IMR-90 (cell line): ENCODE measurements around the gene AQP7. TPM values are rescaled to one million over a fixed set of nuclear protein-coding genes. Genes with fewer than 3 reads are reported as not detected.

Experiments used
- ATAC-seq: fragments of 200-7000 bp; cut with Tn5 transposase; 2 replicates; pipeline ENCODE4 v1.9.1; 2020; ENCODE audit warnings: low read depth, mild to moderate bottlenecking, moderate library complexity
- BruUV-seq: library from RNA; stranded (reverse); fragments of 400-500 nt; replicated peaks from 2 replicates; lab custom pipeline; 2021; lab: Mats Ljungman, UMichigan
- CTCF ChIA-PET: fragments of 300-600 bp; formaldehyde crosslinking; extraction: SDS; loops from one replicate; lab custom pipeline; 2021; ENCODE audit warnings: antibody characterized with exemption; lab: Yijun Ruan, JAX
- POLR2A ChIA-PET: fragments of 300-600 bp; sonication (Branson Sonifier 250); formaldehyde crosslinking; loops from one replicate; lab custom pipeline; 2022; ENCODE audit warnings: antibody characterized with exemption; ENCODE audit not compliant: unreplicated experiment; lab: Charles Lee
- DNase-seq: peaks from one replicate; pipeline ENCODE4 v3.0.0; 2013
- H2AFZ ChIP-seq: replicated peaks from 2 replicates; pipeline ENCODE3; 2013; ENCODE audit warnings: low read length, mild to moderate bottlenecking; ENCODE audit not compliant: poor library complexity
- H2AK5ac ChIP-seq: 2 replicates; pipeline ENCODE4 v1.6.1; 2013; ENCODE audit warnings: low read depth, low read length, inconsistent platforms
- H2AK9ac ChIP-seq: replicated peaks from 2 replicates; pipeline ENCODE3; 2013; ENCODE audit warnings: mild to moderate bottlenecking, low read depth, low read length, moderate library complexity; ENCODE audit not compliant: poor library complexity
- H2BK120ac ChIP-seq: 2 replicates; pipeline ENCODE4 v1.6.1; 2013; ENCODE audit warnings: low read depth, low read length, inconsistent platforms
- H2BK15ac ChIP-seq: 3 replicates; pipeline ENCODE4 v1.6.1; 2013; ENCODE audit warnings: low read depth, low read length, inconsistent platforms
- H2BK20ac ChIP-seq: 2 replicates; pipeline ENCODE4 v1.6.1; 2013; ENCODE audit warnings: low read depth, mild to moderate bottlenecking, inconsistent platforms, low read length, moderate library complexity
- H2BK5ac ChIP-seq: 2 replicates; pipeline ENCODE4 v1.6.1; 2013; ENCODE audit warnings: mild to moderate bottlenecking, low read depth, low read length, inconsistent platforms; ENCODE audit not compliant: poor library complexity, severe bottlenecking
- H3K14ac ChIP-seq: replicated peaks from 2 replicates; pipeline ENCODE4 v1.6.1; 2013; ENCODE audit warnings: low read depth, low read length, inconsistent platforms
- H3K18ac ChIP-seq: 2 replicates; pipeline ENCODE4 v1.6.1; 2013; ENCODE audit warnings: low read depth, low read length, control low read depth
- H3K23ac ChIP-seq: 2 replicates; pipeline ENCODE4 v1.6.1; 2013; ENCODE audit warnings: low read depth, low read length, inconsistent platforms
- H3K27ac ChIP-seq: 2 replicates; pipeline ENCODE4 v1.5.1; 2013; ENCODE audit warnings: mild to moderate bottlenecking, control low read depth, low read length; ENCODE audit not compliant: insufficient read depth
- H3K27me3 ChIP-seq: 2 replicates; pipeline ENCODE4 v1.6.1; 2013; ENCODE audit warnings: low read length; ENCODE audit not compliant: control insufficient read depth, insufficient read depth
- H3K36me3 ChIP-seq: 2 replicates; pipeline ENCODE4 v1.6.1; 2013; ENCODE audit warnings: low read length, mixed read lengths; ENCODE audit not compliant: control insufficient read depth, insufficient read depth
- H3K4ac ChIP-seq: 2 replicates; pipeline ENCODE4 v1.6.1; 2013; ENCODE audit warnings: low read depth, low read length, inconsistent platforms
- H3K4me1 ChIP-seq: 2 replicates; pipeline ENCODE4 v1.6.1; 2013; ENCODE audit warnings: low read length, mixed read lengths; ENCODE audit not compliant: control insufficient read depth, insufficient read depth
- H3K4me2 ChIP-seq: 2 replicates; pipeline ENCODE4 v1.6.1; 2013; ENCODE audit warnings: low read depth, mild to moderate bottlenecking, control low read depth, low read length, moderate library complexity
- H3K4me3 ChIP-seq: 2 replicates; pipeline ENCODE4 v1.5.1; 2013; ENCODE audit warnings: low read depth, mild to moderate bottlenecking, control low read depth, low read length, moderate library complexity; ENCODE audit not compliant: insufficient read depth
- H3K56ac ChIP-seq: 2 replicates; pipeline ENCODE4 v1.6.1; 2013; ENCODE audit warnings: low read length, inconsistent platforms; ENCODE audit not compliant: insufficient read depth; ENCODE audit errors: extremely low read depth
- H3K79me1 ChIP-seq, 2 experiments: 2 replicates each; pipeline ENCODE4 v1.6.1; 2013; ENCODE audit warnings: low read length in 2 of 2, inconsistent platforms in 1 of 2, low read depth in 1 of 2
- H3K9ac ChIP-seq: 2 replicates; pipeline ENCODE4 v1.6.1; 2013; ENCODE audit warnings: low read depth, low read length, control low read depth
- H3K9me1 ChIP-seq: 2 replicates; pipeline ENCODE4 v1.6.1; 2013; ENCODE audit warnings: low read length, inconsistent platforms; ENCODE audit not compliant: insufficient read depth
- H3K9me3 ChIP-seq: 2 replicates; pipeline ENCODE4 v1.6.1; 2013; ENCODE audit warnings: low read length; ENCODE audit not compliant: control insufficient read depth, insufficient read depth
- H4K20me1 ChIP-seq: 2 replicates; pipeline ENCODE4 v1.6.1; 2013; ENCODE audit warnings: low read length, inconsistent platforms; ENCODE audit not compliant: insufficient read depth
- H4K5ac ChIP-seq: 2 replicates; pipeline ENCODE4 v1.6.1; 2013; ENCODE audit warnings: mild to moderate bottlenecking, low read depth, low read length, control low read depth
- H4K8ac ChIP-seq, 2 experiments: 2 replicates each; pipeline ENCODE4 v1.6.1; 2013; ENCODE audit warnings: low read depth in 2 of 2, low read length in 2 of 2, control low read depth in 1 of 2, inconsistent platforms in 1 of 2
- H4K91ac ChIP-seq: 2 replicates; pipeline ENCODE4 v1.6.1; 2013; ENCODE audit warnings: low read depth, low read length, inconsistent platforms; ENCODE audit not compliant: insufficient read depth
- MAFK ChIP-seq: IDR thresholded peaks from 2 replicates; pipeline ENCODE4 v1.6.1; 2012; ENCODE audit warnings: low read depth, low read length, improper control_type of control experiment
- NFE2L2 ChIP-seq: fragments of 150-350 bp; IDR thresholded peaks from 2 replicates; pipeline ENCODE4 v1.6.1; 2016; ENCODE audit warnings: low read depth, mild to moderate bottlenecking, low read length
- WGBS, 2 experiments: methylation state at CpG; one replicate each; pipeline versions ENCODE4 v1.1.5 to v1.1.7; 2013; ENCODE audit warnings: missing lambda C conversion rate in 2 of 2; ENCODE audit not compliant: insufficient read length in 1 of 2; ENCODE audit errors: extremely low coverage in 2 of 2; 5-methylcytosine and 5-hydroxymethylcytosine counted together
- dilution Hi-C: fragments of 300-500 bp; cut with HindIII; formaldehyde crosslinking; loops from one replicate; pipeline ENCODE4 v1.14.3; 2018; ENCODE audit warnings: low sequenced_read_pairs; ENCODE audit not compliant: unreplicated experiment
- in situ Hi-C: fragments of 300-500 bp; cut with MboI; formaldehyde crosslinking; loops from 3 replicates; pipeline ENCODE4 v1.14.3; 2019; ENCODE audit warnings: low sequenced_read_pairs, inconsistent platforms, mixed read lengths
- intact Hi-C: fragments of 100-400 bp; cut with micrococcal nuclease; formaldehyde crosslinking; loops from 2 replicates; pipeline ENCODE4 v1.10.0; 2022
- polyA plus RNA-seq, 3 experiments: library from polyadenylated mRNA; depleted of rRNA; stranded (reverse); fragments of >200 nt; gene quantifications; 2 replicates each; pipeline ENCODE4 v1.2.3, GENCODE V29; 2012; ENCODE audit warnings: low replicate concordance in 1 of 3
- total RNA-seq: library from RNA; depleted of rRNA; stranded (reverse); fragments of >200 nt; gene quantifications from 2 replicates; pipeline ENCODE4 v1.2.3, GENCODE V29; 2012

The AQP7 gene
- total and polyA plus RNA-seq, 2 of the 4 experiments (the other 2 are of a cell fraction): 0.07 TPM; not detected in 1

GRCh38 chr9:33430942-33431341 lies 28.6 kb upstream of the AQP7 start:
- Histone ChIP-seq H3K23ac (no peak overlapping the region), H3K4ac (no peak overlapping the region), H3K27me3 (peaks cover 17% of the 10 kb centered on the region), H3K36me3 (no peaks in the 10 kb centered on the region), H3K14ac (no peak overlapping the region), H4K91ac (no peak overlapping the region), H4K20me1 (no peaks in the 10 kb centered on the region), H2AK5ac (no peak overlapping the region), H2BK5ac (no peak overlapping the region), H4K5ac (no peak overlapping the region), H2BK20ac (no peak overlapping the region), H2BK120ac (no peak overlapping the region), H2AK9ac (peak overlapping the region; percentile 37), H3K79me1 (no peaks in the 10 kb centered on the region), H4K8ac (no peak overlapping the region), H3K9me3 (no peaks in the 10 kb centered on the region), H2BK15ac (no peak overlapping the region), H3K56ac (no peak overlapping the region), H3K9ac (no peak overlapping the region), H3K27ac (no peak overlapping the region), H3K18ac (no peak overlapping the region), H2AFZ (peak overlapping the region; percentile 66), H3K4me1 (0 out of 2 replicates have a peak, but pooled peaks cover 1% of the 10 kb centered on the region), H3K4me3 (no peak overlapping the region), H3K4me2 (no peak overlapping the region), H3K9me1 (peaks cover 6% of the 10 kb centered on the region; the same call in 1 of the 2 replicates)
- DNase-seq (no peak), ATAC-seq (peak; percentile 27; the same call in 1 of the 2 replicates)
- in situ Hi-C loops (no loop called here), intact Hi-C loops (no loop called here), dilution Hi-C loops (no loop called here)
- no CpG with 5 or more reads among the region's 1 CpG for WGBS, 2 experiments
- TF ChIP-seq NFE2L2 (peak; percentile 13; the same call in 1 of the 2 replicates), MAFK (no peak)
- ChIA-PET POLR2A (no interaction called here), CTCF (no interaction called here)
- no TSS peak for BruUV-seq
